HEK293 (cell line): ENCODE results near the gene APOBEC4.

Experiments
- CTCF ChIA-PET: fragments of 350-600 bp; formaldehyde crosslinking; extraction: SDS; loops from one replicate; lab custom pipeline; 2021; ENCODE audit warnings: antibody characterized with exemption; lab: Yijun Ruan, JAX
- POLR2A ChIA-PET: fragments of 300-600 bp; formaldehyde crosslinking; extraction: SDS; loops from one replicate; lab custom pipeline; 2020; ENCODE audit warnings: antibody characterized with exemption, inconsistent platforms; lab: Yijun Ruan, JAX
- H3K27ac ChIP-seq: fragments of 200-500 bp; sonication (Bioruptor generic); 2 replicates; pipeline ENCODE4 v1.5.1; 2014; ENCODE audit warnings: low read depth, low read length, control low read depth, inconsistent platforms; ENCODE audit errors: extremely low read depth
- H3K36me3 ChIP-seq, 2 experiments: fragments of 200-500 bp in 1 of 2; sonication (Bioruptor generic) in 1 of 2; 1 replicate in 1 of 2; 2 replicates in 1 of 2; pipeline ENCODE4 v1.5.1; 2014 to 2017; ENCODE audit warnings: inconsistent platforms in 2 of 2, low read length in 2 of 2; ENCODE audit not compliant: control insufficient read depth in 2 of 2, insufficient read depth in 1 of 2
- H3K4me1 ChIP-seq: fragments of 200-500 bp; sonication (Bioruptor generic); 2 replicates; pipeline ENCODE4 v1.5.1; 2014; ENCODE audit warnings: mild to moderate bottlenecking, low read length, inconsistent platforms; ENCODE audit not compliant: control insufficient read depth, insufficient read depth
- H3K4me3 ChIP-seq: 2 replicates; pipeline ENCODE4 v1.5.1; 2011; ENCODE audit warnings: low read depth, mild to moderate bottlenecking, control low read depth, low read length, moderate library complexity
- H3K9me3 ChIP-seq: fragments of 200-500 bp; sonication (Bioruptor generic); 2 replicates; pipeline ENCODE4 v1.5.1; 2014; ENCODE audit warnings: low read depth, low read length, inconsistent platforms; ENCODE audit not compliant: control insufficient read depth, insufficient read depth
- KLF7 ChIP-seq: fragments of 450-650 bp; formaldehyde crosslinking; IDR thresholded peaks from 2 replicates; pipeline ENCODE4 v1.5.1; 2016; ENCODE audit warnings: missing biosample characterization, missing genetic modification characterization, borderline replicate concordance
- MZF1 ChIP-seq: fragments of 450-650 bp; formaldehyde crosslinking; IDR thresholded peaks from 2 replicates; pipeline ENCODE4 v1.5.1; 2017; ENCODE audit warnings: missing biosample characterization, missing genetic modification characterization, borderline replicate concordance
- OSR2 ChIP-seq: fragments of 450-650 bp; formaldehyde crosslinking; IDR thresholded peaks from 2 replicates; pipeline ENCODE4 v1.5.1; 2016; ENCODE audit warnings: missing biosample characterization, missing genetic modification characterization
- PRDM2 ChIP-seq: fragments of 450-650 bp; formaldehyde crosslinking; IDR thresholded peaks from 2 replicates; pipeline ENCODE4 v1.5.1; 2016; ENCODE audit warnings: missing biosample characterization, missing genetic modification characterization, borderline replicate concordance
- ZNF132 ChIP-seq: fragments of 450-650 bp; formaldehyde crosslinking; IDR thresholded peaks from 2 replicates; pipeline ENCODE4 v1.5.1; 2017; ENCODE audit warnings: missing biosample characterization, missing genetic modification characterization, borderline replicate concordance
- ZNF214 ChIP-seq: fragments of 450-650 bp; formaldehyde crosslinking; IDR thresholded peaks from 2 replicates; pipeline ENCODE4 v1.5.1; 2017; ENCODE audit warnings: missing biosample characterization, mild to moderate bottlenecking, missing genetic modification characterization, borderline replicate concordance
- ZNF221 ChIP-seq: fragments of 450-650 bp; formaldehyde crosslinking; IDR thresholded peaks from 2 replicates; pipeline ENCODE4 v1.5.1; 2017; ENCODE audit warnings: missing biosample characterization, missing genetic modification characterization, borderline replicate concordance
- ZNF26 ChIP-seq: fragments of 450-650 bp; formaldehyde crosslinking; IDR thresholded peaks from 2 replicates; pipeline ENCODE4 v1.5.1; 2016; ENCODE audit warnings: missing biosample characterization, missing genetic modification characterization
- ZNF266 ChIP-seq: fragments of 450-650 bp; formaldehyde crosslinking; IDR thresholded peaks from 2 replicates; pipeline ENCODE4 v1.5.1; 2016; ENCODE audit warnings: missing biosample characterization, missing genetic modification characterization, low read depth
- ZNF354C ChIP-seq: fragments of 450-650 bp; formaldehyde crosslinking; IDR thresholded peaks from 2 replicates; pipeline ENCODE4 v1.5.1; 2016; ENCODE audit warnings: missing biosample characterization, missing genetic modification characterization, low read depth, borderline replicate concordance
- ZNF366 ChIP-seq: fragments of 450-650 bp; formaldehyde crosslinking; conservative IDR thresholded peaks from 2 replicates; pipeline ENCODE4 v1.5.1; 2016; ENCODE audit warnings: missing biosample characterization, missing genetic modification characterization
- ZNF423 ChIP-seq: fragments of 450-650 bp; formaldehyde crosslinking; IDR thresholded peaks from 2 replicates; pipeline ENCODE4 v1.5.1; 2016; ENCODE audit warnings: missing biosample characterization, missing genetic modification characterization
- ZNF426 ChIP-seq: fragments of 450-650 bp; formaldehyde crosslinking; IDR thresholded peaks from 2 replicates; pipeline ENCODE4 v1.5.1; 2017; ENCODE audit warnings: missing biosample characterization, missing genetic modification characterization, mild to moderate bottlenecking, inconsistent platforms, moderate library complexity
- ZNF530 ChIP-seq: fragments of 450-650 bp; formaldehyde crosslinking; IDR thresholded peaks from 2 replicates; pipeline ENCODE4 v1.5.1; 2016; ENCODE audit warnings: low read depth, missing biosample characterization, missing genetic modification characterization
- ZNF558 ChIP-seq: fragments of 450-650 bp; formaldehyde crosslinking; IDR thresholded peaks from 2 replicates; pipeline ENCODE4 v1.5.1; 2016; ENCODE audit warnings: missing biosample characterization, missing genetic modification characterization
- ZNF677 ChIP-seq: fragments of 450-650 bp; IDR thresholded peaks from 2 replicates; pipeline ENCODE4 v1.5.0; 2018; ENCODE audit warnings: missing biosample characterization, mild to moderate bottlenecking, missing genetic modification characterization, moderate library complexity
- ZNF791 ChIP-seq: fragments of 450-650 bp; formaldehyde crosslinking; IDR thresholded peaks from 2 replicates; pipeline ENCODE4 v1.5.1; 2016; ENCODE audit warnings: missing biosample characterization, missing genetic modification characterization
- ZNF837 ChIP-seq: fragments of 450-650 bp; formaldehyde crosslinking; IDR thresholded peaks from 2 replicates; pipeline ENCODE4 v1.5.1; 2016; ENCODE audit warnings: missing biosample characterization, missing genetic modification characterization
- ZSCAN23 ChIP-seq: fragments of 450-650 bp; formaldehyde crosslinking; IDR thresholded peaks from 2 replicates; pipeline ENCODE4 v1.5.1; 2016; ENCODE audit warnings: missing biosample characterization, missing genetic modification characterization

Gene APOBEC4

GRCh38 chr1:183600634-183601033, 52.5 kb downstream of the APOBEC4 start:
- CTCF ChIA-PET = interaction anchor here (0.6 kb wide), 1 partner anchor 1515 kb away, joined by 3 read pairs; no protein-coding TSS in a partner anchor
- H3K4me3 ChIP-seq = no peak overlapping the region
- TF ChIP-seq ZNF423 (tag by site-specific recombination) = no peak
- TF ChIP-seq ZNF354C (tag by site-specific recombination) = no peak
- TF ChIP-seq ZSCAN23 = no peak
- TF ChIP-seq KLF7 (tag by site-specific recombination) = no peak
- TF ChIP-seq ZNF837 (tag by site-specific recombination) = no peak
- TF ChIP-seq, all 188 proteins: peak for 0
- Histone ChIP-seq H3K4me1 (no peaks in the 10 kb centered on the region), H3K9me3 (no peaks in the 10 kb centered on the region), H3K27ac (no peak overlapping the region), H3K36me3 (no peaks in the 10 kb centered on the region)
- POLR2A ChIA-PET = no interaction called here

GRCh38 chr1:183600136-183600535, 53.0 kb downstream of the APOBEC4 start:
- CTCF ChIA-PET = interaction anchor here (0.6 kb wide), 1 partner anchor 1515 kb away, joined by 3 read pairs; no protein-coding TSS in a partner anchor
- Histone ChIP-seq H3K9me3 (no peaks in the 10 kb centered on the region), H3K4me1 (no peaks in the 10 kb centered on the region), H3K4me3 (no peak overlapping the region), H3K27ac (no peak overlapping the region), H3K36me3 (no peaks in the 10 kb centered on the region)
- no peak for TF ChIP-seq ZNF132 (tag by site-specific recombination)
- no peak for TF ChIP-seq ZNF558 (tag by site-specific recombination)
- no peak for TF ChIP-seq ZNF214
- no peak for TF ChIP-seq ZNF221 (tag by site-specific recombination)
- TF ChIP-seq ZNF426 (tag by site-specific recombination) = no peak
- POLR2A ChIA-PET = no interaction called here

- Histone ChIP-seq H3K27ac (no peak overlapping the region), H3K4me3 (no peak overlapping the region), H3K36me3 (no peaks in the 10 kb centered on the region), H3K4me1 (no peaks in the 10 kb centered on the region), H3K9me3 (no peaks in the 10 kb centered on the region)
- ChIA-PET POLR2A (no interaction called here), CTCF (interaction anchor here (0.7 to 0.8 kb wide), 2 partner anchors 18 to 636 kb away, joined by 3 to 4 read pairs; no protein-coding TSS in a partner anchor)
- TF ChIP-seq OSR2 (tag by site-specific recombination) = no peak
These were observed 54.7 kb downstream of the APOBEC4 start for GRCh38 chr1:183598386-183598785.

GRCh38 chr1:183597656-183598347, 55.3 kb downstream of the APOBEC4 start:
- Histone ChIP-seq H3K9me3 (no peaks in the 10 kb centered on the region), H3K27ac (no peak overlapping the region), H3K4me3 (no peak overlapping the region), H3K36me3 (no peaks in the 10 kb centered on the region), H3K4me1 (no peaks in the 10 kb centered on the region)
- POLR2A ChIA-PET = no interaction called here
- CTCF ChIA-PET = interaction anchor here (0.8 kb wide), 1 partner anchor 18 kb away, joined by 3 read pairs; no protein-coding TSS in a partner anchor
- TF ChIP-seq ZNF366 (tag by site-specific recombination) (no peak), ZNF530 (tag by site-specific recombination) (no peak), KLF7 (tag by site-specific recombination) (no peak), ZNF266 (tag by site-specific recombination) (no peak), ZNF558 (tag by site-specific recombination) (no peak), ZNF677 (tag by site-specific recombination) (no peak), MZF1 (tag by site-specific recombination) (no peak), ZNF791 (no peak), PRDM2 (tag by site-specific recombination) (no peak), ZNF26 (tag by site-specific recombination) (no peak)
